GM21381 (cell line): ENCODE measurements around the gene KISS1R.
"Not testable (repeated sequence)": the region's sequence is repeated elsewhere in the genome, so short reads cannot be mapped to it uniquely, and the experiment has no call there.

Experiments
- ATAC-seq: cut with Tn5 transposase; IDR thresholded peaks from one replicate; pipeline ENCODE4 v1.9.1; 2021; ENCODE audit warnings: mild to moderate bottlenecking, moderate library complexity; ENCODE audit not compliant: unreplicated experiment

KISS1R gene

DNA sequence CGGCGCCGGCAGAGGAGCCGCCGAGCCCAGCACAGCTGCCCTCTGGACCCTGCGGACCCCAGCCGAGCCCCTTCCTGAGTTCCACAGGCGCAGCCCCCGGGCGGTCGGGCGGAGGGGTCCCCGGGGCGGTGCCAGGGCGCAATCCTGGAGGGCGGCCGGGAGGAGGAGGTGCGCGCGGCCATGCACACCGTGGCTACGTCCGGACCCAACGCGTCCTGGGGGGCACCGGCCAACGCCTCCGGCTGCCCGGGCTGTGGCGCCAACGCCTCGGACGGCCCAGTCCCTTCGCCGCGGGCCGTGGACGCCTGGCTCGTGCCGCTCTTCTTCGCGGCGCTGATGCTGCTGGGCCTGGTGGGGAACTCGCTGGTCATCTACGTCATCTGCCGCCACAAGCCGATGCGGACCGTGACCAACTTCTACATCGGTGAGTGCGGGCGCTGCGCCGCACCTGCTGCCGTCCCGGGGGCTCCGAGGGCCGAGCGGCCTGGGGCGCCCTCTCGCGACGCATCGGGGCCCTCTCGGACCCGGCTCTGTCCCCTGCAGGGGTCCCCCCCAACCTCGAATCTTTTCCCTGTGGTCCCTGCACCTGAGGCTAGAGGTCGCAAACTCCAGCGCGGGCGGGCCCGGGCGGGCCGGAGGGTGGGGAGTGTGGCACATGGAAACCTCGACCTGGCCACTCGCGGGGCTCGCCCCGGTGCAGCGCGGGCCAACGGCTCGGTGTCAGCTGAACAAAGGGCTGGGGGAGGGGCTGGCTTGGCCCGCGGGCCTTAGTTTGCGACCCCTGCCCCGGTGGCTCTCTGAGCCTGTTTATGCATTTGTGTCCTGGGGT lies at the start of gene KISS1R:
Gene KISS1R, plus strand, starts transcription at position 11 of the 829 bp plus-strand sequence. Its CDS starts 170 bp downstream, at position 181.
- no peak for ATAC-seq

DNA sequence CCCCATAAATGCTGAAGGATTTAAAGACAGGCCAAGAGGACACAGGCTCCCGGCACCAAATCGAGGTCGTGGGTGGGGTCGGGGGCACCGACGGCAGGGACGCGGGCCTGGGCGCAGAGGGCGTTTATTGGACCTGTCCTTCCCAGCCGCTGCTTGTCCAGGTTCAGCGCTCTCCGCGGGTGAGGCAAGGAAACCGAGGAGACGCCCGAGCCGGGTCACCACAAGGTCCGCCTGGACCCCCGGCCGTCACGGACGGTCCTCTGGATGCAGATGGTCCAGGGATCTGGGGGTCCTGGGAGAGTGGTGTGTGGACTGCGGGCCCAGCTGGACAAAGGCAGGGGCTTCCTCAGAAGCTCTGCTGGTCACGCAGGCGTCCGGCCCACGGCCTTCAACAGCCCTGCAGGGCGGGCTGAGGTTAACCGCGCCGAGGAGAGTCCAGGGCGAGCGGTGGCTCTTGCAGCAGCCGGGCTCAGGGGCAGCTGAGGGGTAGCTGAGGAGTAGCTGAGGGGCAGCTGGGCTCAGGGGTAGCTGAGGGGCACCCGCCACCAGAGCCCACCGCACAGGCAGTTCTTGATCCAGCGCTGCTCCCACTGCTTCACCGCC lies 49.2 kb upstream of the KISS1R start:
- ATAC-seq, result no peak

- no peak for ATAC-seq
Measured at GRCh38 chr19:868458-869244, 48.5 kb upstream of the KISS1R start.

GRCh38 chr19:869245-870177 lies 47.6 kb upstream of the KISS1R start:
- no peak for ATAC-seq

DNA sequence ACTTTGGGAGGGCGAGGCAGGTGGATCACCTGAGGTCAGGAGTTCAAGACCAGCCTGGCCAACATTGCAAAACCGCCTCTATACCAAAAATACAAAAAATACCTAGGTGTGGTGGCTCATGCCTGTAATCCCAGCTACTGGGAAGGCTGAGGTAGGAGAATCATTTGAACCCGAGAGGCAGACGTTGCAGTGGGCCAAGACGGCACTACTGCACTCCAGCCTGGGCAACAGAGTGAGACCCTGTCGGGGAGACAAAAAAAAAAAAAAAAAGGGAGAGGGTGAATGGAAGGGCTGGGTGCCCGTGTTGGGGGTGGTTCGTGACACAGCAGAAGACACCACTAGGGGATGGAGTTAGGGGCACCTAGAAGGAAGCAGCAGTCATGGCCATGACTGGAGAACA lies 46.8 kb upstream of the KISS1R start:
- no peak for ATAC-seq

DNA sequence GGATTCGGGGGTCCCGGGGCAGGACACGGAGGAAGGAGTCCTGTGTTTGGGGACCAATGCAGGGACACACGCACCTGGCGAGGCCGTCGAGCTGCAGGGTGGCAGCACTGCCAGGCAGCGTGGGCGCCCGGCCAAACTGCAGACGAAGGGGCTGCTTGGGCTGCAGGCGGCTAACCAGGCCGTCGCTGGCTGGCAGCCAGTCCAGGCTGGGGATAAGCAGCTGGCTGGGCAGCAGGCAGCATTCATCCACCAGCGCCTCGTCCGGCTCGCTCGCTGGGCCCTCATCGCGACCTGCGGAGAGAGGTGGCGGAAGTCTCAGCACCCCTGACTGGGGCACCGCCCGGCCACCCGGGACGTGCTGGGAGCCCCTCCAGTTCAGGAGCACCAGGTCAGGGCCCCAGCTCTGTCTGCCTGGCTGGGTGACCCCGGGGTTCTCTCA lies 46.2 kb upstream of the KISS1R start:
- no peak for ATAC-seq

DNA sequence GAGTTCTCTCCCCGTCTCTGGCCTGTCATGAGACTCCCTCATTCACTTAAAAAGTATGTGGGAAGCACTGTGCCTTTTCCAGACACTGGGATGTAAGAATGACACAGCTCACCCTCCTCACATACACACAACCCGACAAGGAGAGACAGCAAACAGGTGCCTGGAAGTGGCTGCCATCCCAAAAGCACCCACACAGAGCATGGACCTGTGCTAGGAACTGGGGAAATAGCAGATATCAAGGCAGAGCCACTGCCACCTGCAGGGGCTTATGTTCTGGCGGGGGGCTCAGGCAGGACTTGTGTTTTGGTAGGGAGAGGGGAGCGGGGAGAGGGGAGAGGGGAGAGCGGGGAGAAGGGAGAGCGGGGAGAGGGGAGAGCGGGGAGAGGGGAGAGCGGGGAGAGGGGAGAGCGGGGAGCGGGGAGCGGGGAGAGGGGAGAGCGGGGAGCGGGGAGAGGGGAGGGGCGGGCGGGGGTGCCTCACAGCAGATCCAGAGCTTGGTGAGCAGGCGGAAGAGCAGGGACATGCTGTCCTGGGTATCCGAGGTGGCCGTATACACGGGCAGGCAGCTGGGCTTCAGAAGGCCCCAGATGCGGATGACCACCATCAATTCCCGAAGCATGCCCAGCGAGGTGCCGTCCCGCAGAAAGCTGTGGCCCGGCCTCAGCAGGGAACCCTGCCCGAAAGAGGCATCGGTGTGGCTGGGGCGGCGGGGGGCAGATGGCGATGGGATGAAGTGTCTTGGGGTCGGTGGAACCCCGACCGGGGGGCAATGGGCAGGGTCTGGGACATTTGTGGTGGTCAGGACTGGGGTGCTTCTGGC lies 45.5 kb upstream of the KISS1R start:
- ATAC-seq, result no peak

GRCh38 chr19:872266-872951 lies 44.7 kb upstream of the KISS1R start:
- no peak for ATAC-seq

GRCh38 chr19:873084-873483 lies 44.0 kb upstream of the KISS1R start:
- no peak for ATAC-seq

DNA sequence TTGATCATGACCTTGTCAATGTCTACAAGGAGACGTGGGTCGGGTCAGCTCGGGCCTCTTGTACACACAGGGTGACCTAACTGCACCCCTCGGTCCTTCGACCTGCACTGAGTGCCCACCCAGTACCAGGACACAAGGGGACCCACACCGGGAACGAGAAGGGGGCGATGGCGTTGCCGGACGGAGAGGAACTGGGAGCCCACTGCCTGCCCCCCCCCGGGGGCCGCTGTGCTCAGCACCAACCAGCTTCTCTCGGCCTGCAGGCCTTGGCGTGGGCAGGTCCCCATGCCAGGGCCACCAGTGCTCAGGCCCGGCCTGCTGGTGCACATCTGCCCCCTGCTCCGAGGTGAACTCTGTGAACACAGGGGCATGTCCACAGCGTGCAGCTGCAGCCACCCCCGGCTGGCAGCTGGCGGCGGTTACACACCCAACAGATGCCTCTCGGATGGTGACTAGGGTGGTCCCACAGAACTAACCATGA lies 43.5 kb upstream of the KISS1R start:
- ATAC-seq, result no peak

DNA sequence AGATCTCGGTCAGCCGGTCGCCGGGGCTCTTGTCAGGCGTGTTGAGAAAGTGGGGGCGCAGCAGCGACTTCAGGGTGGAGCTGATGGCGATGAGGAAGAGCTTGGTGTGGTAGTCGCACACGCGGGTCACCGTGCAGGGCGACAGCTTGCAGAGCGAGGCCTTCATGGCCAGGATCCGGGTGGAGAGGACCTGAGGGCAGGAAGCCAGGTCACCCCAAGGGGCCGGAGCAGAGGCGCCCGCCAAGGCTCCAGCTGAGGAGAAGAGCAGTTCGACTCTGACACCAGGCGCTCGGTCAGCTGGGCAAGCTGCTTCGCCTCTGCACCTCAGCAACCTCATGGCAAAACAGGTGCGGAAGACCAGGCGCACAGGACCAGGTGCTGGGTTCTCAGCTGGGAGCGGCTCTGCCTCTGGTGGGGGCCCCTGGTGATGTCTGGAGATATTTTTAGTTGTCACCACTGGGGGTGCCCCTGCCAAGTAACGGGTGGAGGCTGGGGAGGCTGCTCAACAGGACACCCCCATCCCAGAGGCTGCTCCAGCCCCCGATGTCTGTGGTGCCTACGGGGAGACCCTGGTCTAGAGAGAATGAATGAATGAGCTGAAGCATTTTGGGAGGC lies 41.8 kb upstream of the KISS1R start:
- ATAC-seq, result no peak

DNA sequence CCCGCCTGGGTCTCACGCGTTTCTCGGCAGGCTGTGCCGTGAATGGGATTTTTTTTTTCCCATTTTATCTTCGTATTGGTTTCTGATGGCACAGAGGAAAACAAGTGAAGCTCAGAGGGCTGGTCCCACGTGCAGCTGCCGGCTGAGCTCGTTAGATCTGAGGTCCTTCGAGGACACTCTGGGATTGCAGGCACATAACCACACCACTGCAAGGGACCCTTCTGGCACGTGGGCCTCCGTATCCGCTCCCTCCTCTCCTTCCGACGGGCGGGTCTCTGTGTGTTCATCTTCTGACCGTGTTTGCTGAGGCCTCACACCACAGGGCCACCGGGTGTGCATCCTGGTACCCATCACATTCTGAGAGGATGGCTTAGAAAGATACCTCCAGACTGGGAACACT lies 41.0 kb upstream of the KISS1R start:
- no peak for ATAC-seq

- no peak for ATAC-seq
Measured at GRCh38 chr19:876780-877314, 40.3 kb upstream of the KISS1R start.

- ATAC-seq, result not testable (repeated sequence)
Measured at GRCh38 chr19:877992-878660, 39.0 kb upstream of the KISS1R start.

DNA sequence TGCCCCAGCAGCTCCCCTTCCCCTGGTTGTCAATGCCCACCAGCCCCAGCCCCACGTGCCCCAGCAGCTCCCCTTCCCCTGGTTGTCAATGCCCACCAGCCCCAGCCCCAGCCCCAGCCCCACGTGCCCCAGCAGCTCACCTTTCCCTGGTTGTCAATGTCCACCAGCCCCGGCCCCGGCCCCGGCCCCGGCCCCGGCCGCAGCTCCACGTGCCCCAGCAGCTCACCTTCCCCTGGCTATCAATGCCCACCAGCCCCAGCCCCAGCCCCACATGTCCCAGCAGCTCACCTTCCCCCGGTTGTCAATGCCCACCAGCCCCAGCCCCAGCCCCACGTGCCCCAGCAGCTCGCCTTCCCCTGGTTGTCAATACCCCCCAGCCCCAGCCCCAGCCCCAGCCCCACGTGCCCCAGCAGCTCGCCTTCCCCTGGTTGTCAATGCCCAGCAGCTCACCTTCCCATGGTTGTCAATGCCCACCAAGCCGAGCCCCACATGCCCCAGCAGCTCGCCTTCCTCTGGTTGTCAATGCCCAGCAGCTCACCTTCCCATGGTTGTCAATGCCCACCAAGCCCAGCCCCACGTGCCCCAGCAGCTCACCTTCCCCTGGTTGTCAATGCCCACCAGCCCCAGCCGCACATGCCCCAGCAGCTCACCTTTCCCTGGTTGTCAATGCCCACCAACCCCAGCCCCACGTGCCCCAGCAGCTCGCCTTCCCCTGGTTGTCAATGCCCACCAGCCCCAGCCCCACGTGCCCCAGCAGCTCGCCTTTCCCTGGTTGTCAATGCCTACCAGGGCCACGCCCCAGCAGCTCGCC lies 38.2 kb upstream of the KISS1R start:
- not testable (repeated sequence) for ATAC-seq

GRCh38 chr19:879711-880438 lies 37.3 kb upstream of the KISS1R start:
- ATAC-seq, result no peak
